Measurements from ENCODE around the gene RFX8. TPM values are rescaled to one million over a fixed set of nuclear protein-coding genes. Genes with fewer than 3 reads are reported as not detected.

The RFX8 gene
- total RNA-seq, 1 experiment from 2014 or later: not detected

GRCh38 chr2:101379091-101379490 lies 95.8 kb downstream of the RFX8 start:
- no TSS peak for BruUV-seq (replicated peaks)
- no peaks in the 10 kb centered on the region for H3K4me1 Mint-ChIP-seq (ENCODE audit: low read depth, unreplicated experiment)
- H3K36me3 Mint-ChIP-seq (ENCODE audit: insufficient read depth, unreplicated experiment): no peaks in the 10 kb centered on the region
- intact Hi-C loops (cut with micrococcal nuclease; ENCODE audit: unreplicated experiment): no loop called here
- TF ChIP-seq CTCF (IDR thresholded peaks at IDR 0.05; ENCODE audit: unreplicated experiment): no peak
- CTCF ChIA-PET: no interaction called here
- no peak overlapping the region for H3K4me3 Mint-ChIP-seq (ENCODE audit: low read depth, unreplicated experiment)
- DNase-seq: no peak
- no peaks in the 10 kb centered on the region for H3K27me3 Mint-ChIP-seq (ENCODE audit: unreplicated experiment)
- H3K27ac Mint-ChIP-seq (ENCODE audit: unreplicated experiment): no peak overlapping the region
- H3K9me3 Mint-ChIP-seq (ENCODE audit: low read depth, unreplicated experiment): no peaks in the 10 kb centered on the region

GRCh38 chr2:101375653-101376052 lies 99.3 kb downstream of the RFX8 start:
- Mint-ChIP-seq H3K27me3 (ENCODE audit: unreplicated experiment) (no peaks in the 10 kb centered on the region), H3K36me3 (ENCODE audit: insufficient read depth, unreplicated experiment) (no peaks in the 10 kb centered on the region), H3K4me3 (ENCODE audit: low read depth, unreplicated experiment) (no peak overlapping the region), H3K27ac (ENCODE audit: unreplicated experiment) (no peak overlapping the region), H3K4me1 (ENCODE audit: low read depth, unreplicated experiment) (peaks cover 15% of the 10 kb centered on the region), H3K9me3 (ENCODE audit: low read depth, unreplicated experiment) (no peaks in the 10 kb centered on the region)
- BruUV-seq (replicated peaks): no TSS peak
- intact Hi-C loops (cut with micrococcal nuclease; ENCODE audit: unreplicated experiment): no loop called here
- CTCF ChIA-PET: no interaction called here
- TF ChIP-seq CTCF (IDR thresholded peaks at IDR 0.05; ENCODE audit: unreplicated experiment): no peak
- no peak for DNase-seq

- Mint-ChIP-seq H3K27ac (ENCODE audit: unreplicated experiment) (no peak overlapping the region), H3K4me3 (ENCODE audit: low read depth, unreplicated experiment) (no peak overlapping the region), H3K36me3 (ENCODE audit: insufficient read depth, unreplicated experiment) (no peaks in the 10 kb centered on the region), H3K27me3 (ENCODE audit: unreplicated experiment) (no peaks in the 10 kb centered on the region), H3K4me1 (ENCODE audit: low read depth, unreplicated experiment) (peaks cover 15% of the 10 kb centered on the region), H3K9me3 (ENCODE audit: low read depth, unreplicated experiment) (no peaks in the 10 kb centered on the region)
- CTCF ChIA-PET: no interaction called here
- no peak for DNase-seq
- intact Hi-C loops (cut with micrococcal nuclease; ENCODE audit: unreplicated experiment): no loop called here
- no TSS peak for BruUV-seq (replicated peaks)
- TF ChIP-seq CTCF (IDR thresholded peaks at IDR 0.05; ENCODE audit: unreplicated experiment): no peak
These were observed 99.9 kb downstream of the RFX8 start for GRCh38 chr2:101374821-101375561.

- intact Hi-C loops (cut with micrococcal nuclease; ENCODE audit: unreplicated experiment): no loop called here
- Mint-ChIP-seq H3K27ac (ENCODE audit: unreplicated experiment) (no peak overlapping the region), H3K36me3 (ENCODE audit: insufficient read depth, unreplicated experiment) (no peaks in the 10 kb centered on the region), H3K4me1 (ENCODE audit: low read depth, unreplicated experiment) (peaks cover 15% of the 10 kb centered on the region), H3K4me3 (ENCODE audit: low read depth, unreplicated experiment) (no peak overlapping the region), H3K9me3 (ENCODE audit: low read depth, unreplicated experiment) (no peaks in the 10 kb centered on the region), H3K27me3 (ENCODE audit: unreplicated experiment) (no peaks in the 10 kb centered on the region)
- CTCF ChIA-PET: no interaction called here
- no peak for TF ChIP-seq CTCF (IDR thresholded peaks at IDR 0.05; ENCODE audit: unreplicated experiment)
- no peak for DNase-seq
- BruUV-seq (replicated peaks): no TSS peak
These were observed 102.1 kb downstream of the RFX8 start for GRCh38 chr2:101372792-101373191.
